GM19455 (cell line): ENCODE results near the gene LASP1NB.
"Not testable (repeated sequence)": the region's sequence is repeated elsewhere in the genome, so short reads cannot be mapped to it uniquely, and the experiment has no call there.

Experiments used
- ATAC-seq: cut with Tn5 transposase; IDR thresholded peaks from one replicate; pipeline ENCODE4 v1.9.1; 2021; ENCODE audit not compliant: unreplicated experiment

The LASP1NB gene

DNA sequence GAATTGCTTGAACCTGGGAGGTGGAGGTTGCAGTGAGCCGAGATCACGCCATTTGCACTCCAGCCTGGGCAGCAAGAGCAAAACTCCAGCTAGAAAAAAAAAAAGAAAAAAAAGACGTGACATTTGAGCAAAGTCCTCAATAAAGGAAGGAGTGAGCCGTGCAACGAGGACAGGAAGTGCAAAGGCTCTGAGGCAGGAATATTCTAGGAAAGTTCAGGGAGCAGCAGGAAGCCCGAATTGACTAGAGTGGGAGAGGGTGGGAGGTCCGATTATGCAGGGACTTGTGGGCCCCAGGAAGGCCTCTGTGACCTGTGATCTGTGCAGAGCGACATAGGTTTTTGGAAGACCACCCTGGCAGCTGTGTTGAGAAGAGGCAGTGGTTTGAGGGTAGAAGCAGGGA is 8.6 kb upstream of the LASP1NB start:
- ATAC-seq = no peak

DNA sequence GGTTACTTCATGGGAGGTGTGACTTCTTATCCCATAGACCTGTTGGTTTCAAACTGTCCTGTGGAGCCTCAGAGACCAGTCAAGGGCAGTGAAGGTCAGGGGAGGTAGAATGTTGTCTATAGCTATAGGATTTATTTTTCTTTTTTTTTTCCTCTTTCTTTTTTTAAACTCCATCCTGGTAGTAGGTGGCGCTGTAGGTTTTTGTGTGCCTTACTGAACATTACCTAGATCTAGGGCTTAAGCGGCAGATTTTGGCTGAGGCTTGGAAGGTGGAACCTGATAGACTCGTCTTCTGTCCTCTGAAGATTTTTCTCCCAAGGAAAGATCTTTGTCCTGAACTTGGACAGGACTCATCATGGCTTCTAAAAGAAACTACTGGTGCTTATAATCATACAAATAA is 8.2 kb upstream of the LASP1NB start:
- ATAC-seq = no peak

DNA sequence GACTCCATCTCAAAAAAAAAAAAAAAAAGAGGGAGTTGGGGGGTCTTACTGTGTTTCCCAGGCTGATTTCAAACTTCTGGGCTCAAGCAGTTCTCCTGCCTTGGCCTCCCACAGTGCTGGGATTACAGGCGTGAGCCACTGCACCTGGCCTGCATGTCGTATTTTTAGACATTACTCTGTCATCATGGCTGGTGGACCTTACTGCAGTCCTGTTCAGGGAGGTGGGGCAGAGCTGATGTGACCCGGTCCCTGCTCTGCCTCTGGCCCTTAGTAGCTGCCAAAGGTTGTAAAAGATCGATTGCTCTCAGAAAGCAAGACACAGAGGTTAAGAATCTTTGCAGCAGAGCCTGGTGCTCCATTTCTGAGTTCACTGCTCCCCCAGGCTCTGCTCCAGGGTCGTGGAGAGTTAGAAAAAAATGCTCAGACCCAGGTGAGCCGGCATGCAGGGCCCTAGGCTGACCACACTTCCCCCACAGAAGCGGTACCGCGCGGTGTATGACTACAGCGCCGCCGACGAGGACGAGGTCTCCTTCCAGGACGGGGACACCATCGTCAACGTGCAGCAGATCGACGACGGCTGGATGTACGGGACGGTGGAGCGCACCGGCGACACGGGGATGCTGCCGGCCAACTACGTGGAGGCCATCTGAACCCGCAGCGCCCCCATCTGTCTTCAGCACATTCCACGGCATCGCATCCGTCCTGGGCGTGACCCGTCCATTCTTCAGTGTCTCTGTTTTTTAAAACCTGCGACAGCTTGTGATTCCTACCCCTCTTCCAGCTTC is 7.1 kb upstream of the LASP1NB start:
- ATAC-seq = no peak

DNA sequence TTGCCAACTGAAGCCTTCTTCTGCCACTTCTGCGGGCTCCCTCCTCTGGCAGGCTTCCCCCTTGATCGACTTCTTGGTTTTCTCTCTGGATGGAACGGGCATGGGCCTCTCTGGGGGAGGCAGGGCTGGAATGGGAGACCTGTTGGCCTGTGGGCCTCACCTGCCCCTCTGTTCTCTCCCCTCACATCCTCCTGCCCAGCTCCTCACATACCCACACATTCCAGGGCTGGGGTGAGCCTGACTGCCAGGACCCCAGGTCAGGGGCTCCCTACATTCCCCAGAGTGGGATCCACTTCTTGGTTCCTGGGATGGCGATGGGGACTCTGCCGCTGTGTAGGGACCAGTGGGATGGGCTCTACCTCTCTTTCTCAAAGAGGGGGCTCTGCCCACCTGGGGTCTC is 6.5 kb upstream of the LASP1NB start:
- ATAC-seq = no peak

DNA sequence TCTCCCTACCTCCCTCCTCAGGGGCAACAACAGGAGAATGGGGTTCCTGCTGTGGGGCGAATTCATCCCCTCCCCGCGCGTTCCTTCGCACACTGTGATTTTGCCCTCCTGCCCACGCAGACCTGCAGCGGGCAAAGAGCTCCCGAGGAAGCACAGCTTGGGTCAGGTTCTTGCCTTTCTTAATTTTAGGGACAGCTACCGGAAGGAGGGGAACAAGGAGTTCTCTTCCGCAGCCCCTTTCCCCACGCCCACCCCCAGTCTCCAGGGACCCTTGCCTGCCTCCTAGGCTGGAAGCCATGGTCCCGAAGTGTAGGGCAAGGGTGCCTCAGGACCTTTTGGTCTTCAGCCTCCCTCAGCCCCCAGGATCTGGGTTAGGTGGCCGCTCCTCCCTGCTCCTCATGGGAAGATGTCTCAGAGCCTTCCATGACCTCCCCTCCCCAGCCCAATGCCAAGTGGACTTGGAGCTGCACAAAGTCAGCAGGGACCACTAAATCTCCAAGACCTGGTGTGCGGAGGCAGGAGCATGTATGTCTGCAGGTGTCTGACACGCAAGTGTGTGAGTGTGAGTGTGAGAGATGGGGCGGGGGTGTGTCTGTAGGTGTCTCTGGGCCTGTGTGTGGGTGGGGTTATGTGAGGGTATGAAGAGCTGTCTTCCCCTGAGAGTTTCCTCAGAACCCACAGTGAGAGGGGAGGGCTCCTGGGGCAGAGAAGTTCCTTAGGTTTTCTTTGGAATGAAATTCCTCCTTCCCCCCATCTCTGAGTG is 5.9 kb upstream of the LASP1NB start:
- ATAC-seq = no peak

DNA sequence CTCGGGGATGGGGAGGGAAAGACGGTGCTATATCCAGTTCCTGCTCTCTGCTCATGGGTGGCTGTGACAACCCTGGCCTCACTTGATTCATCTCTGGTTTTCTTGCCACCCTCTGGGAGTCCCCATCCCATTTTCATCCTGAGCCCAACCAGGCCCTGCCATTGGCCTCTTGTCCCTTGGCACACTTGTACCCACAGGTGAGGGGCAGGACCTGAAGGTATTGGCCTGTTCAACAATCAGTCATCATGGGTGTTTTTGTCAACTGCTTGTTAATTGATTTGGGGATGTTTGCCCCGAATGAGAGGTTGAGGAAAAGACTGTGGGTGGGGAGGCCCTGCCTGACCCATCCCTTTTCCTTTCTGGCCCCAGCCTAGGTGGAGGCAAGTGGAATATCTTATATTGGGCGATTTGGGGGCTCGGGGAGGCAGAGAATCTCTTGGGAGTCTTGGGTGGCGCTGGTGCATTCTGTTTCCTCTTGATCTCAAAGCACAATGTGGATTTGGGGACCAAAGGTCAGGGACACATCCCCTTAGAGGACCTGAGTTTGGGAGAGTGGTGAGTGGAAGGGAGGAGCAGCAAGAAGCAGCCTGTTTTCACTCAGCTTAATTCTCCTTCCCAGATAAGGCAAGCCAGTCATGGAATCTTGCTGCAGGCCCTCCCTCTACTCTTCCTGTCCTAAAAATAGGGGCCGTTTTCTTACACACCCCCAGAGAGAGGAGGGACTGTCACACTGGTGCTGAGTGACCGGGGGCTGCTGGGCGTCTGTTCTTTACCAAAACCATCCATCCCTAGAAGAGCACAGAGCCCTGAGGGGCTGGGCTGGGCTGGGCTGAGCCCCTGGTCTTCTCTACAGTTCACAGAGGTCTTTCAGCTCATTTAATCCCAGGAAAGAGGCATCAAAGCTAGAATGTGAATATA is 4.8 kb upstream of the LASP1NB start:
- no peak for ATAC-seq

DNA sequence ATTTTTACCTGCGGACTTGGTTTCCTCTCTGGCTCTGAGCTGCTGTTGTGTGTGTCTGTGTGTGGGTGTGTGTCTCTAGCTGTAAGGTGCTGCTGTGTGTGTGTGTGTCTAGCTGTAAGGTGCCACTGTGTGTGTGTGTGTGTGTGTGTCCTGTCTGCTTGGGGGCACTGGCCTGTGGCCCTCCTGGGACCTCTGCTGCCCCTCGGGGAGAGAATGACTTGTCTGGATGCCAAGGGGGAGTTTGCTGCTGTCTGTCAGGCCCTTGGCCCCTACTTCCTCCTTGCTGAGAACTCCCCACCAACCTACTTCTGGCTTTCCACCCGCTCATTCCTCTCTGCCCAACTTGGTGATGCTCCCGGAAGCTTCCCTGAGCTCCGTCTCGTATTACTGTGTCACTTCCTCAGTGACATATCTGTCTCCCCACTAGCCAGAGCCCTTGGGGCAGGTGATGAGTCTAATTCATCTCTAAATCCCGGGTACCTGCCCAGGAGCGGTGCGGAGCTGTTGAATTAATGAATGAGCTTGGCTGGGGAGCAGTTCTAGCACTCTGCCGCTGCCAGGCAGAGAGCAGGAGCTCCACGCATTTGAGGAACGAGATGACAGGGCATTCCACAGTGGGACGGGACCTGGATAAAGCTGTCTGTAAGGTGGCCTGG is 3.5 kb upstream of the LASP1NB start:
- no peak for ATAC-seq

DNA sequence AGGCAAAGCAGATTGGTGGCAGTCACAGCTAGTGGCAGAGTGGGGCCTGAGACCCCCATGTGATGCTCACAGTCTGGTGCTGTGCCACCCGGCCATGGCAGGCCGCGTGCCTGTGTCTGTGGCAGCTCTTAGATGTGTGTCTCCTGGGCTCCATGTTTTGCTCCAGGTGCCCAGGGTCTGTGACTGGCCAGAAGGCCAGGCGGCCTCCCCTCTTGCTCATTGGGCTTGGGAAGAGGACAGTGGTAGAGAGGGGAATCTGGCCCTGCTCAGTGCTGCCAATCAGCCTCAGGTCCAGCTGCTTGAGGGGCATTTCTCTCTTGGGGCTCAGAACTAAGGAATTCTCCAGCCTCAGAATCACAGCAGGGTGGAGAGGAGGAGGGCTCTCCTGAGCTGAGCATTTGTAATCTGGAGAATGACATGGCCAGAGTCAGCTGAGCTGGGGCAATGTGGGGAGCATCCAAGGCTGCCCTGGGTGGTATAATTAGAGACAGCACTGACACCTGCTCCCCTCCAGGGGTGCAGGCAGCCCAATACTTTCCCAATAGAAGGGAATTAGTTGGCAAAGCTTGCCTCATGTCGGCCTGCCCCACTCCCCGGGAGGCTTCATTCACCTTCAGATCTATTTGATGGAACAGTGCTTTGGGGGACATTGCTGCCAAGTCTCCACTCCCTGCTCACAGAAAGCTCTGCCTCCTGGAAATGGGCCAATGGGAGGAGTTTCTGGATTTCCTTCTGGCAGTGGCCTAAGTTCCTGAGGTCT is 2.7 kb upstream of the LASP1NB start:
- no peak for ATAC-seq

DNA sequence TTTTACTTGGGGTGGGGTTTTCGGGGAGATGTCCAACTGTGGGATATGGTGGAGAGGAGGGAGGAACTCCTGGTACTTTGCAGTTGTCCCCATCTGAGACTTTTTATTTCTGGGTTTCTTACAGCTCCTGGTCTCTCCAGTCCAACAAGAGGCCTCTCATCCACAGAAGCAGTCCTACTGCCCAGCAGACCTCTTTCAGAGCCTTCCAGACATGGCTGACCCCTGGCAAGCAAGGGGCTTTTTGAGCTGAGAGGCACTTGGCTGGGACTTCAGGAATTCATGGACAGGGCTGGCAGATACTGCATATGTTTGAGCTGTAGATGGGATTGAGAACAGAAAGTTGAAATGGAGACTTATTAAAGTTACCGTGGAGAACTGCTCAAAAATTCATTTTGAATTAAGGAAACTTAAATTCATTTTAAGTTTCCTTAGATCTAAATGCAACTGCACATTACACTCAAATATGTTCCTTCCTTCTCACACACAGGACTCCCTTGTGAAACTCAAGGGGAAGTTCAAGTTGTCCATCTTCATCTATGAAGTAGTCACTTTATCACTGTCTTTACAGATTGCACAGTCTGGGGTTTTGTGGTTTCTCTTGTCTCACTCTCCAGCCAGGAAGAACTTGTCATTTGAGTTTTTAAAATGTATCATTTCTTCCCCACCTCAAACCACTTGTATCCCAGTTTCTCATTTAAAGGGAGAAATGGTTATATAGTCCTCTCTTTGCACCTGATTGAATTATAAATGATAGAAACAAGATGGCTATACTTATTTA is 1.1 kb downstream of the LASP1NB start:
- ATAC-seq = no peak

DNA sequence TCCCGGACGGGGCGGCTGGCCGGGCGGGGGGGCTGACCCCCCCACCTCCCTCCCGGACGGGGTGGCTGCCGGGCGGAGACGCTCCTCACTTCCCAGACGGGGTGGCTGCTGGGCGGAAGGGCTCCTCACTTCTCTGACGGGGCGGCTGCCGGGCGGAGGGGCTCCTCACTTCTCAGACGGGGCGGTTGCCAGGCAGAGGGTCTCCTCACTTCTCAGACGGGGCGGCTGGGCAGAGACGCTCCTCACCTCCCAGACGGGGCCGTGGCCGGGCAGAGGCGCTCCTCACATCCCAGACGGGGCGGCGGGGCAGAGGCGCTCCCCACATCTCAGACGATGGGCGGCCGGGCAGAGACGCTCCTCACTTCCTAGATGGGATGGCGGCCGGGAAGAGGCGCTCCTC is 5.4 kb downstream of the LASP1NB start:
- ATAC-seq = not testable (repeated sequence)

DNA sequence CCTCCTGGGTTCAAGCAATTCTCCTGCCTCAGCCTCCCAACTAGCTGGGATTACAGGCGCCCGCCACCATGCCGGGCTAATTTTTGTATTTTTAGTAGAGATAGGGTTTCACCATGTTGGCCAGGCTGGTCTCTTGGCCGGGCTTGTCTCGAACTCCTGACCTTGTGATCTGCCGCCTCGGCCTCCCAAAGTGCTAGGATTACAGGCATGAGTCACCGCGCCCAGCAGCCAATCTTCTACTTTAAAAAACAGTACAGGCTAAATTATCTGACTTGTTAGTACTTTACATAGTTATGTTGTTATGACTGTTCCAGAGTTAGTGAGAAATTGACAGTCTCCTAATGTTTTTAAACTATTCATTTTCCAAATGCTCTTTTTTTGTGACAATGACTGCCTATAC is 8.5 kb downstream of the LASP1NB start:
- not testable (repeated sequence) for ATAC-seq

DNA sequence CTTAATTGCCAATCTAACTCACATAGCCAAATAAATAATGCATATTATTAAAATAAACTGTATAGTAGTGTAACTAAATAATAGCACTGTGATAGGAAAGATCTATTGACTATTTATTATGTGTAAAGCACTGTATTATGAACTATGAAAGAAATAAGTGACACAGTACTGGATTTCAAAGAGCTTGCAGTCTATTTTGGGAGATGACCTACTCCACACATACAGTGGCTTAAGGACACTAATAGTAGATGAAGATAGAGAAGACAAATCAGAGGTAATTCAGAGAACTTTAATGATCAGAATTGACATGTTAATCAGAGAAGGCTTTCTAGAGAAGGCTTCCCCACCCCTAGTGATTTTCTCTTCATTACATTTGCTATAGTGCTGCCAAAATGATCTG is 14.6 kb downstream of the LASP1NB start:
- no peak for ATAC-seq

DNA sequence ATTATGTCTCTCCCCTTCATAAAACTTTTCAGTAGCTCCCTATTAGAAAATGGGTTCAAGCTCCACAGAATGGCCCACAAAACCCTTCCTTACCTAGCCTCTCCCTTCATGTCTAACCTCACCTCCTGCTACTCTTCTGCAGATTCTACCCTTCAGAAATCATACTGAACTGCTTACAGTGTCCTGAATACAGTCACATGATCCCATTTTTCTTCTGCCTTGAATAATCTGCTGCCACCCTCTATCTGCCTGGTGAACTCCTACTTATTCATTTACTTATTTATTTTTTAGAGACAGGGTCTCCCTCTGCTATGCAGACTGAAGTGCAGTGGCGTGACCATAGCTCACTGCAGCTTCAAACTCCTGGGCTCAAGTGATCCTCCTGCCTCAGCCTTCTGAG is 15.0 kb downstream of the LASP1NB start:
- ATAC-seq = no peak

DNA sequence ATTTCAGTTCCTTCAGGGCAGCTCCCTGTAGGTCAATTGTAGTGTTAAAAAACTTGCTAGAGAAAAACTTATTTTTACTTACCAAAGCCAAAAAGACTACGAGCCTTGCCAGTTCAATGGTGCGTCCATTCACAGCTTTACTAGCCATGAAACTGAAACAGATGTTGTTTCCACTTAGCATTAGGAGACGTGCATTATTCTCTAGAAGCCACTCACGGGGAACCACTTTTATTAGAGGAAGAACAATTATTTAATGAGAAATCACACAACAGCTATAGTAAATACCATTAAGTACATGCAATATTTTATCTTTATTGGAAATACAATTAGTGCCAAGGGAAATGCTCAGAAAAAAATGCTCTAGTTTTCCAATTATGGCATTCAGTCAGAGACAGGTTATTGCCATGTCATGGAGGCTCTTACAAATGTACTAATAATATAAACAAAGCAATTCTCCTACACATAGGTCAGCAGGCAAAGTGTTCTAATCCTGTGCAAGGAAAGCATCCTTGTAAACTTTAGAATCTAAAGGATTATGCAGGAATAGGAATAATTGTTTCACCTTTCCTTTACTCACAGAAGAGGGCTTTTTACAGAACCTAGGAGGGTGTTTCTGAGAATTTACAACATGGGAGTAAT is 17.4 kb downstream of the LASP1NB start:
- no peak for ATAC-seq

DNA sequence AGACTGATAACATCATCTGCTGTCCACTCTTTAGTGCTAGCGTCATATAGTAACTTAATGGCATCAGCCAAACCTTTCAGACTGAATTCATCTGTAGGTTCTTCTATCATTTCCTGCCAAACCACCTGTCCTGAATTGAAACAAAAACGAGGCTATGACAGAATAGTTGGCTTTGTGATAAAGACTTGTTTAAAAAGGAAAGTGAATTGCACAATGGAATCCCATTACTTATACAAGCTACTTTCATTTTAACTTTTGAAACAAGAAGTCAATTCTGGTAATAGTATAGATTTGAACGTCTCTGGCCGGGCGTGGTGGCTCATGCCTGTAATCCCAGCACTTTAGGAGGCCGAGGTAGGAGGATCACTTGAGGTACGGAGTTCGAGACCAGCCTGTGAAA is 18.2 kb downstream of the LASP1NB start:
- ATAC-seq = no peak

DNA sequence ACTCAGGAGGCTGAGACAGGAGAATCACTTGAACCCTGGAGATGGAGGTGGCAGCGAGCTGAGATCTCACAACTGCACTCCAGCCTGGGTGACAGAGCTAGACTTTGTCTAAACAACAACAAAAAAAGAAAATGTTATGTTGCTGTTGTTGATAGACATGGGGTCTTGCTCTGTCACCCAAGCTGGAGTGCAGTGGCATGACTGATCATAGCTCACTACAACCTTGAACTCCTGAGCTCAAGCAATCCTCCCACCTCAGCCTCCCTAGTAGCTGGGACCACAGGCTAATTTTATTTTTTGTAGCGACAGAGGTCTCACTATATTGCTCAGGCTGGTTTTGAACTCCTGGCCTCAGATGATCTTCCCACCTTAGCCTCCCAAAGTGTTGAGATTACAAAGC is 21.8 kb downstream of the LASP1NB start:
- ATAC-seq = no peak

DNA sequence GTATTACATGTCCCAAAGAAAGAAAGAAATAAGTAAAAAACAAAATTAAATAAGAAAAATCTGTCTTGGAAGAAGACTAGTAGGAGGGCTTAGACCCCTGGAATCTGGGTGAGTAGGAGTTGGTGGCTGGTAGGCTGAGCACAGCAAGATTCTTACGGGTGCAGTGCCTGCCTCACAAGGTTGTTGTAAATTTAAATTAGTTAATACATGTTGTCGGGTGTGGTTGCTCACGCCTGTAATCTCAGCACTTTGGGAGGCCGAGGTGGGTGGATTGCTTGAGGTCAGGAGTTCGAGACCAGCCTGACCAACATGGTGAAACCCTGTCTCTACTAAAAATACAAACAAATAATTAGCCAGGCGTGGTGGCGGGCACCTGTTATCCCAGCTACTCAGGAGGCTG is 28.4 kb downstream of the LASP1NB start:
- not testable (repeated sequence) for ATAC-seq

DNA sequence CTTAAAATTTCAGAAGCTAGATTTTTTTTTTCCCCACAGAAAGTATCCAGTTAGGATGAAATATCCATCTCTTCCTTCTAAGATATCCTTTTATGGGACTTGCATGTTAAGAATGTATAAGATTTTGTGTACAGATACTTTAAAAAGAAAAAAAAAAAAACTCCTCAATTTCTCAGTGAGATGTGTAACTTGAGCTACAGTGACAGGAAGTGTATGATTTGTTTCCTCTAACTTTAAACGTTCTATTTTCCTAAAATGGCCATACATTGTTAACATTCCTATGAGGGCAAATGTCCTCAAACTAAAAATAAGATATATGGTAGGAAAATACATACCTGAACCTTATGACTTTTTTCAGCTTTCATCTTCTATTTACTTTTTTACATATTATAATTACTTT is 32.9 kb downstream of the LASP1NB start:
- no peak for ATAC-seq

DNA sequence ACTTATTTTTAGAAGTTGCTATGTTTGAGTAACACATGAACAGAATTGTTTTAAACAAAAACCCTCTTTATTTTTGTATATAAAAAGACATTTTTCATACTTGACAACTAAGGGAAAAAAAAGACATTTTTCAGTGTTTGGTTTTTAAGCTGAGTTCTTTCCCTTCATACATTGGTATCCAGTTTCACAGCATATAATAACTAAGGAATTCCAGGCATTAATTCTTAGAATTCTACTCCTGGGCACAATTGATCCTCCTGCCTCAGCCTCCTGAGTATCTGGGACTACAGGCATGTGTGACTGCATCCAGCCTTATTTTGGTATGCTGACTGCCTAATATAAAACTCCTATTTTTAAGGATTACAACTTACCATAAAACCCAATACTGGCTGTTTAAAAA is 33.3 kb downstream of the LASP1NB start:
- ATAC-seq = no peak
